A549 (cell line): ENCODE results near the gene NXPH3.

Source experiments
- CTCF ChIP-seq: fragments of >200 bp; sonication (Bioruptor Twin); formaldehyde crosslinking; IDR thresholded peaks from 3 replicates; pipeline ENCODE4 v1.5.1; 2016
- JUNB ChIP-seq: fragments of >200 bp; sonication (Bioruptor Twin); formaldehyde crosslinking; IDR thresholded peaks from 2 replicates; pipeline ENCODE4 v1.6.1; 2016
- MAZ ChIP-seq: fragments of 150-350 bp; IDR thresholded peaks from 2 replicates; pipeline ENCODE4 v1.6.1; 2014; ENCODE audit warnings: antibody characterized with exemption, low read depth, low read length, borderline replicate concordance
- POLR2A ChIP-seq: IDR thresholded peaks from 2 replicates; pipeline ENCODE4 v1.6.1; 2012; ENCODE audit warnings: mild to moderate bottlenecking, low read length
- RFX5 ChIP-seq: fragments of 450-650 bp; IDR thresholded peaks from 2 replicates; pipeline ENCODE4 v1.7.1; 2014; ENCODE audit warnings: antibody characterized with exemption, mild to moderate bottlenecking, moderate library complexity
- RNF2 ChIP-seq: fragments of 200-600 bp; sonication (generic); IDR thresholded peaks from 2 replicates; pipeline ENCODE4 v1.6.1; 2016; ENCODE audit warnings: low read depth, mild to moderate bottlenecking, antibody characterized with exemption, moderate library complexity, borderline replicate concordance

DNA sequence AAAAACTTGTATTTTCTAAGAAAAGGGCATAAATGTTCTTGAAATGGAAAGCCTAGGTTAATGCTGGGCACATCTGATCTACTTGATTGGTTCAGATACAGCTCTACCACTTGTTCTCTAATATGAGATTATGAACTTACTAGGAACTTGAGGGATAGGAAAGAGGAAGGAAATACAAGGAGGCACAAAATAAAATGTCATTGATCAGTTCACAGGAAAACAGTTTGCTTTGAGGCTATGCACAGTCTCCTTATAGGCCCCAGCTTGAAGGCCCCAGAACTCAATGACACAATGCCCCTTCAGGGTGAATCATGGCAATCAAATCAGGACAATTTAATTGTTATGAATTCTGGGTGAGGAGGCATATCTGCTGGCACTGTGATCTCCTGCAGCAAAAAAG is 27.1 kb downstream of the NXPH3 start:
- TF ChIP-seq CTCF (no peak), RNF2 (no peak), RFX5 (no peak), POLR2A (no peak), JUNB (no peak), MAZ (no peak)
